ENCODE data around the gene MAP4K3.
A peak's percentile ranks its signal among the peaks of the same experiment; 100 is the strongest.

Gene MAP4K3

GRCh38 chr2:39275016-39275415, 162.1 kb downstream of the MAP4K3 start:
- no peak for DNase-seq (ENCODE audit: low spot score)
- TF ChIP-seq, protein P1, sequence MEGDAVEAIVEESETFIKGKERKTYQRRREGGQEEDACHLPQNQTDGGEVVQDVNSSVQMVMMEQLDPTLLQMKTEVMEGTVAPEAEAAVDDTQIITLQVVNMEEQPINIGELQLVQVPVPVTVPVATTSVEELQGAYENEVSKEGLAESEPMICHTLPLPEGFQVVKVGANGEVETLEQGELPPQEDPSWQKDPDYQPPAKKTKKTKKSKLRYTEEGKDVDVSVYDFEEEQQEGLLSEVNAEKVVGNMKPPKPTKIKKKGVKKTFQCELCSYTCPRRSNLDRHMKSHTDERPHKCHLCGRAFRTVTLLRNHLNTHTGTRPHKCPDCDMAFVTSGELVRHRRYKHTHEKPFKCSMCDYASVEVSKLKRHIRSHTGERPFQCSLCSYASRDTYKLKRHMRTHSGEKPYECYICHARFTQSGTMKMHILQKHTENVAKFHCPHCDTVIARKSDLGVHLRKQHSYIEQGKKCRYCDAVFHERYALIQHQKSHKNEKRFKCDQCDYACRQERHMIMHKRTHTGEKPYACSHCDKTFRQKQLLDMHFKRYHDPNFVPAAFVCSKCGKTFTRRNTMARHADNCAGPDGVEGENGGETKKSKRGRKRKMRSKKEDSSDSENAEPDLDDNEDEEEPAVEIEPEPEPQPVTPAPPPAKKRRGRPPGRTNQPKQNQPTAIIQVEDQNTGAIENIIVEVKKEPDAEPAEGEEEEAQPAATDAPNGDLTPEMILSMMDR (IDR thresholded peaks at IDR 0.05; ENCODE audit: extremely low read depth, insufficient read depth, missing control alignments): no peak
- in situ Hi-C loops (cut with MboI; ENCODE audit: low pct_unique_long_range_greater_than_20kb, low sequenced_read_pairs, unreplicated experiment): no loop called here

DNA sequence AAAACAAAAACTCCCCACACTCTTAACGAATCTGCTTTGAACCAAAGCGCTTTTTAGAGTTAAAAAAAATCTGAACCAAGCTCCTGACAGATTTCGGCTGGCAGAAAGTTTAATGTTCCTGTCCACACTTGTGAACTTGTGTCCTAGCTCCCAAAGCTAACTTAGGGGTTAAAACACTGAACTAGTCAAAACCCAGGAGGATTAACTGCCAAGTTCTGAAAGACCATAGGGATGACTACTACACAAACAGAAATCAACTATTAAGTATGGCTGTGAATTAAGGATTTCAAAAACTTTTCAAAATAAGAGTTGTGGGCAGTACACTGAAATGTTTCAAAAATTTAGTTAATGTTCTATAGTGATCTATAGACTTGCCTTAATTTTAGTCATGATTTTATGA, 167.1 kb downstream of the MAP4K3 start:
- no peak for DNase-seq (ENCODE audit: low spot score)
- TF ChIP-seq, protein P1 (IDR thresholded peaks at IDR 0.05; ENCODE audit: extremely low read depth, insufficient read depth, missing control alignments): no peak
- in situ Hi-C loops (cut with MboI; ENCODE audit: low pct_unique_long_range_greater_than_20kb, low sequenced_read_pairs, unreplicated experiment): no loop called here

GRCh38 chr2:39266916-39267434, 170.1 kb downstream of the MAP4K3 start:
- DNase-seq (ENCODE audit: low spot score): no peak
- TF ChIP-seq, protein P1 (IDR thresholded peaks at IDR 0.05; ENCODE audit: extremely low read depth, insufficient read depth, missing control alignments): no peak
- in situ Hi-C loops (cut with MboI; ENCODE audit: low pct_unique_long_range_greater_than_20kb, low sequenced_read_pairs, unreplicated experiment): no loop called here

DNA sequence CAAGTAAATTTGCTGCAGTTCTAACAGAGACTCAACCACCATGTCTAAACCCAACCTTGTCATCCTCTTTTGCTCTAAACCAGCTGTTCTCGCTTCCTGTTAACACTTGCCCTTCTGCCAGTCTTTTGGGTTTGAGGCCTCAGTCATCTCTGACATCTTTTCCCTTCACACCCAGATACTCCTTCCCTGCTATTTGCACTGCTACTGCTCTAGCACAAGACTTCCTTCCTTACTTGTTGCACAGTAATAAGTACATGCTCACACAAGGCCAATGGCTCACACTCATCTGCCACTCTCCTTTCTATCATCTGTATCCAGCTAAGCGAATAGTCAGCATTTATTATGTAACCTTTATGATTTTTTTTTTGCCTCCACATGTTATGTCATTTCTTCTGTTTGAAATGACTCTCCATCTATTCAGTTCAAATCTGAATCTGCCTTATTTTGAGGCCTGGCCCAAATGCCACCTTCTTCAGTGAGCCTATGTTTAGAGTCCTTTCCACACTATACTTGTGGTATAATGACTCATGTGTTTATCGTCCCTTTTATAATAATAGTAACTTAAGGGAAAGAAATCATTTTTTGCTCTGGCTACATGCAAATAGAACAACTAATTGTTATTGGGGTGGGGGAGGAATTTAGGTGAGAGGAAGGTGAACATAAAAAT, 170.8 kb downstream of the MAP4K3 start:
- in situ Hi-C loops (cut with MboI; ENCODE audit: low pct_unique_long_range_greater_than_20kb, low sequenced_read_pairs, unreplicated experiment): no loop called here
- TF ChIP-seq, protein P1 (IDR thresholded peaks at IDR 0.05; ENCODE audit: extremely low read depth, insufficient read depth, missing control alignments): no peak
- peak; percentile 34 for DNase-seq (ENCODE audit: low spot score)

- TF ChIP-seq, protein P1 (IDR thresholded peaks at IDR 0.05; ENCODE audit: extremely low read depth, insufficient read depth, missing control alignments): no peak
- in situ Hi-C loops (cut with MboI; ENCODE audit: low pct_unique_long_range_greater_than_20kb, low sequenced_read_pairs, unreplicated experiment): no loop called here
- DNase-seq (ENCODE audit: low spot score): no peak
Observed at GRCh38 chr2:39265315-39265714, 171.8 kb downstream of the MAP4K3 start.

GRCh38 chr2:39264733-39265132, 172.4 kb downstream of the MAP4K3 start:
- TF ChIP-seq, protein P1 (IDR thresholded peaks at IDR 0.05; ENCODE audit: extremely low read depth, insufficient read depth, missing control alignments): no peak
- in situ Hi-C loops (cut with MboI; ENCODE audit: low pct_unique_long_range_greater_than_20kb, low sequenced_read_pairs, unreplicated experiment): no loop called here
- peak; percentile 43 for DNase-seq (ENCODE audit: low spot score)
